K562 (cell line): ENCODE data around the gene SLC22A23.

Experiments used
- CREM ChIP-seq: IDR thresholded peaks from 2 replicates; pipeline ENCODE4 v1.6.1; 2014; ENCODE audit warnings: antibody characterized with exemption, low read depth
- HNRNPK ChIP-seq: fragments of 200-400 bp; formaldehyde crosslinking; IDR thresholded peaks from one replicate; pipeline ENCODE4 v1.6.1; 2018; ENCODE audit warnings: mild to moderate bottlenecking, low read depth, low read length; ENCODE audit not compliant: poor library complexity, severe bottlenecking
- MYBL2 ChIP-seq, 2 experiments: fragments of 450-650 bp in 1 of 2; sonication (generic) in 1 of 2; formaldehyde crosslinking in 1 of 2; IDR thresholded peaks; 2 replicates each; pipeline versions ENCODE4 v1.6.1 to v1.8.1; 2017 to 2022; ENCODE audit warnings: borderline replicate concordance in 1 of 2, inconsistent platforms in 1 of 2, low read depth in 1 of 2, mild to moderate bottlenecking in 1 of 2, missing genetic modification reagents in 1 of 2, moderate library complexity in 1 of 2
- POLR2A ChIP-seq: fragments of 450-650 bp; conservative IDR thresholded peaks from 2 replicates; pipeline ENCODE4 v1.6.1; 2016
- SPI1 ChIP-seq: IDR thresholded peaks from 2 replicates; pipeline ENCODE4 v1.6.1; 2011; ENCODE audit warnings: low read depth, low read length, control low read depth, borderline replicate concordance
- TAF7 ChIP-seq: fragments of 450-650 bp; IDR thresholded peaks from 2 replicates; pipeline ENCODE4 v1.6.1; 2016; ENCODE audit warnings: missing genetic modification characterization, missing compliant biosample characterization
- TEAD4 ChIP-seq, 2 experiments: sonication (generic) in 1 of 2; formaldehyde crosslinking in 1 of 2; IDR thresholded peaks; 2 replicates each; pipeline versions ENCODE4 v1.6.1 to v1.8.0; 2012 to 2022; ENCODE audit warnings: borderline replicate concordance in 1 of 2, inconsistent platforms in 1 of 2, low read length in 1 of 2, mild to moderate bottlenecking in 1 of 2, missing genetic modification reagents in 1 of 2
- ZFPM2 ChIP-seq: fragments of 250-450 bp; sonication (Bioruptor Pico); IDR thresholded peaks from 2 replicates; pipeline ENCODE4 v1.5.1; 2022; ENCODE audit warnings: mild to moderate bottlenecking
- TF ChIP-seq, protein P1 (sequence below): fragments of 450-650 bp; IDR thresholded peaks from 2 replicates; pipeline ENCODE4 v1.6.1; 2018; ENCODE audit not compliant: partially characterized antibody
- TF ChIP-seq, protein P2 (sequence below): sonication (generic); formaldehyde crosslinking; IDR thresholded peaks from 2 replicates; pipeline ENCODE4 v1.8.0; 2022; ENCODE audit warnings: mild to moderate bottlenecking, missing genetic modification reagents
- TF ChIP-seq, protein P3 (sequence below), 3 experiments: IDR thresholded peaks in 2 of 3; conservative IDR thresholded peaks in 1 of 3; 2 replicates each; pipeline ENCODE4 v1.5.1; 2011 to 2012; ENCODE audit warnings: low read length in 3 of 3, mild to moderate bottlenecking in 3 of 3, control low read depth in 2 of 3, improper control_type of control experiment in 1 of 3, inconsistent platforms in 1 of 3, low read depth in 1 of 3, mixed read lengths in 1 of 3, moderate library complexity in 1 of 3; ENCODE audit not compliant: insufficient read depth in 2 of 3
- TF ChIP-seq, protein P4 (sequence below), 2 experiments: fragments of 450-650 bp in 1 of 2; sonication (generic) in 1 of 2; formaldehyde crosslinking in 1 of 2; IDR thresholded peaks in 1 of 2; conservative IDR thresholded peaks in 1 of 2; 2 replicates each; pipeline versions ENCODE4 v1.6.1 to v1.8.1; 2016 to 2023; ENCODE audit warnings: mild to moderate bottlenecking in 2 of 2, moderate library complexity in 2 of 2, inconsistent platforms in 1 of 2, missing genetic modification reagents in 1 of 2

DNA sequence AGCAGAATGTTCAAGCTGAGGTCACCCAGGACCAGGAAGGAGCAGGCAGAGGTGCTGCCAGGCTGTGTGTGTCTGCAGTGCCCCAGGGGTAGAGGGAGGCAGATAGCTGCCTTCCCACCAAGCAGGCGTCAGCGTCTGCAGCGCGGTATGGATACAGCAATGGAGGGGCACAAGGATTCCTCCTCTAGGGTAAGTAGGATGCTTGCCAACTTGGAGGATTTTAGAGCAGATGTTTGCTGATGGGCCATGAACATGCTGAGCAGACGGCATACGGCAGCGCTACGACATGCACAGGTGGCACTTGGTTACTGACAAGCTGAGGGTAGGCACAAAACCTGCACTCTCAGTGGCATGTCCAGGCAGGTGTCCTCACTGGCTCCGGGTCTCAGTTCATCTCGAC is 150.0 kb downstream of the SLC22A23 start:
- TF ChIP-seq HNRNPK (no peak), SPI1 (no peak), ZFPM2 (CRISPR knock-in tag) (no peak), MYBL2 (IDR thresholded peaks at IDR 0.05; ENCODE audit: low read depth) (no peak), MYBL2 (CRISPR knock-in tag; IDR thresholded peaks at IDR 0.05; ENCODE audit: borderline replicate concordance) (no peak), CREM (no peak), POLR2A (no peak), TAF7 (tag) (no peak), TEAD4 (IDR thresholded peaks at IDR 0.05; ENCODE audit: low read length) (no peak), TEAD4 (CRISPR knock-in tag; IDR thresholded peaks at IDR 0.05; ENCODE audit: borderline replicate concordance) (no peak)
- TF ChIP-seq, protein P1, sequence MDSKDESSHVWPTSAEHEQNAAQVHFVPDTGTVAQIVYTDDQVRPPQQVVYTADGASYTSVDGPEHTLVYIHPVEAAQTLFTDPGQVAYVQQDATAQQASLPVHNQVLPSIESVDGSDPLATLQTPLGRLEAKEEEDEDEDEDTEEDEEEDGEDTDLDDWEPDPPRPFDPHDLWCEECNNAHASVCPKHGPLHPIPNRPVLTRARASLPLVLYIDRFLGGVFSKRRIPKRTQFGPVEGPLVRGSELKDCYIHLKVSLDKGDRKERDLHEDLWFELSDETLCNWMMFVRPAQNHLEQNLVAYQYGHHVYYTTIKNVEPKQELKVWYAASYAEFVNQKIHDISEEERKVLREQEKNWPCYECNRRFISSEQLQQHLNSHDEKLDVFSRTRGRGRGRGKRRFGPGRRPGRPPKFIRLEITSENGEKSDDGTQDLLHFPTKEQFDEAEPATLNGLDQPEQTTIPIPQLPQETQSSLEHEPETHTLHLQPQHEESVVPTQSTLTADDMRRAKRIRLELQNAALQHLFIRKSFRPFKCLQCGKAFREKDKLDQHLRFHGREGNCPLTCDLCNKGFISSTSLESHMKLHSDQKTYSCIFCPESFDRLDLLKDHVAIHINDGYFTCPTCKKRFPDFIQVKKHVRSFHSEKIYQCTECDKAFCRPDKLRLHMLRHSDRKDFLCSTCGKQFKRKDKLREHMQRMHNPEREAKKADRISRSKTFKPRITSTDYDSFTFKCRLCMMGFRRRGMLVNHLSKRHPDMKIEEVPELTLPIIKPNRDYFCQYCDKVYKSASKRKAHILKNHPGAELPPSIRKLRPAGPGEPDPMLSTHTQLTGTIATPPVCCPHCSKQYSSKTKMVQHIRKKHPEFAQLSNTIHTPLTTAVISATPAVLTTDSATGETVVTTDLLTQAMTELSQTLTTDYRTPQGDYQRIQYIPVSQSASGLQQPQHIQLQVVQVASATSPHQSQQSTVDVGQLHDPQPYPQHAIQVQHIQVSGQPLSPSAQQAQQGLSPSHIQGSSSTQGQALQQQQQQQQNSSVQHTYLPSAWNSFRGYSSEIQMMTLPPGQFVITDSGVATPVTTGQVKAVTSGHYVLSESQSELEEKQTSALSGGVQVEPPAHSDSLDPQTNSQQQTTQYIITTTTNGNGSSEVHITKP = no peak
- TF ChIP-seq, protein P2, sequence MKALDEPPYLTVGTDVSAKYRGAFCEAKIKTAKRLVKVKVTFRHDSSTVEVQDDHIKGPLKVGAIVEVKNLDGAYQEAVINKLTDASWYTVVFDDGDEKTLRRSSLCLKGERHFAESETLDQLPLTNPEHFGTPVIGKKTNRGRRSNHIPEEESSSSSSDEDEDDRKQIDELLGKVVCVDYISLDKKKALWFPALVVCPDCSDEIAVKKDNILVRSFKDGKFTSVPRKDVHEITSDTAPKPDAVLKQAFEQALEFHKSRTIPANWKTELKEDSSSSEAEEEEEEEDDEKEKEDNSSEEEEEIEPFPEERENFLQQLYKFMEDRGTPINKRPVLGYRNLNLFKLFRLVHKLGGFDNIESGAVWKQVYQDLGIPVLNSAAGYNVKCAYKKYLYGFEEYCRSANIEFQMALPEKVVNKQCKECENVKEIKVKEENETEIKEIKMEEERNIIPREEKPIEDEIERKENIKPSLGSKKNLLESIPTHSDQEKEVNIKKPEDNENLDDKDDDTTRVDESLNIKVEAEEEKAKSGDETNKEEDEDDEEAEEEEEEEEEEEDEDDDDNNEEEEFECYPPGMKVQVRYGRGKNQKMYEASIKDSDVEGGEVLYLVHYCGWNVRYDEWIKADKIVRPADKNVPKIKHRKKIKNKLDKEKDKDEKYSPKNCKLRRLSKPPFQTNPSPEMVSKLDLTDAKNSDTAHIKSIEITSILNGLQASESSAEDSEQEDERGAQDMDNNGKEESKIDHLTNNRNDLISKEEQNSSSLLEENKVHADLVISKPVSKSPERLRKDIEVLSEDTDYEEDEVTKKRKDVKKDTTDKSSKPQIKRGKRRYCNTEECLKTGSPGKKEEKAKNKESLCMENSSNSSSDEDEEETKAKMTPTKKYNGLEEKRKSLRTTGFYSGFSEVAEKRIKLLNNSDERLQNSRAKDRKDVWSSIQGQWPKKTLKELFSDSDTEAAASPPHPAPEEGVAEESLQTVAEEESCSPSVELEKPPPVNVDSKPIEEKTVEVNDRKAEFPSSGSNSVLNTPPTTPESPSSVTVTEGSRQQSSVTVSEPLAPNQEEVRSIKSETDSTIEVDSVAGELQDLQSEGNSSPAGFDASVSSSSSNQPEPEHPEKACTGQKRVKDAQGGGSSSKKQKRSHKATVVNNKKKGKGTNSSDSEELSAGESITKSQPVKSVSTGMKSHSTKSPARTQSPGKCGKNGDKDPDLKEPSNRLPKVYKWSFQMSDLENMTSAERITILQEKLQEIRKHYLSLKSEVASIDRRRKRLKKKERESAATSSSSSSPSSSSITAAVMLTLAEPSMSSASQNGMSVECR (CRISPR knock-in tag) = no peak
- TF ChIP-seq, protein P3, sequence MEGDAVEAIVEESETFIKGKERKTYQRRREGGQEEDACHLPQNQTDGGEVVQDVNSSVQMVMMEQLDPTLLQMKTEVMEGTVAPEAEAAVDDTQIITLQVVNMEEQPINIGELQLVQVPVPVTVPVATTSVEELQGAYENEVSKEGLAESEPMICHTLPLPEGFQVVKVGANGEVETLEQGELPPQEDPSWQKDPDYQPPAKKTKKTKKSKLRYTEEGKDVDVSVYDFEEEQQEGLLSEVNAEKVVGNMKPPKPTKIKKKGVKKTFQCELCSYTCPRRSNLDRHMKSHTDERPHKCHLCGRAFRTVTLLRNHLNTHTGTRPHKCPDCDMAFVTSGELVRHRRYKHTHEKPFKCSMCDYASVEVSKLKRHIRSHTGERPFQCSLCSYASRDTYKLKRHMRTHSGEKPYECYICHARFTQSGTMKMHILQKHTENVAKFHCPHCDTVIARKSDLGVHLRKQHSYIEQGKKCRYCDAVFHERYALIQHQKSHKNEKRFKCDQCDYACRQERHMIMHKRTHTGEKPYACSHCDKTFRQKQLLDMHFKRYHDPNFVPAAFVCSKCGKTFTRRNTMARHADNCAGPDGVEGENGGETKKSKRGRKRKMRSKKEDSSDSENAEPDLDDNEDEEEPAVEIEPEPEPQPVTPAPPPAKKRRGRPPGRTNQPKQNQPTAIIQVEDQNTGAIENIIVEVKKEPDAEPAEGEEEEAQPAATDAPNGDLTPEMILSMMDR (IDR thresholded peaks at IDR 0.05 in 2 of 3, conservative IDR thresholded peaks at IDR 0.05 in 1 of 3; ENCODE audit: insufficient read depth in 2 of 3, low read depth in 1 of 3, low read length in 3 of 3) = no peak
- TF ChIP-seq, protein P4, sequence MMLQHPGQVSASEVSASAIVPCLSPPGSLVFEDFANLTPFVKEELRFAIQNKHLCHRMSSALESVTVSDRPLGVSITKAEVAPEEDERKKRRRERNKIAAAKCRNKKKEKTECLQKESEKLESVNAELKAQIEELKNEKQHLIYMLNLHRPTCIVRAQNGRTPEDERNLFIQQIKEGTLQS (IDR thresholded peaks at IDR 0.05) = no peak
- TF ChIP-seq, protein P4 (CRISPR knock-in tag; conservative IDR thresholded peaks at IDR 0.05) = no peak
